HFFc6 (cell line): Measurements from ENCODE around the gene MYO10. TPM values are rescaled to one million over a fixed set of nuclear protein-coding genes. Genes with fewer than 3 reads are reported as not detected.
"Not testable (repeated sequence)": the region's sequence is repeated elsewhere in the genome, so short reads cannot be mapped to it uniquely, and the experiment has no call there.

Experiments
- DNase-seq: peaks from one replicate; pipeline ENCODE4 v3.0.0-alpha.2; 2018
- H3K27ac Mint-ChIP-seq: 2 replicates; pipeline ENCODE4 v1.8.0; 2020; ENCODE audit warnings: mild to moderate bottlenecking, mixed read lengths
- H3K27me3 Mint-ChIP-seq: 2 replicates; pipeline ENCODE4 v1.8.0; 2021; ENCODE audit warnings: mild to moderate bottlenecking, moderate library complexity, mixed read lengths; ENCODE audit not compliant: insufficient read depth
- H3K36me3 Mint-ChIP-seq: 2 replicates; pipeline ENCODE4 v1.8.0; 2021; ENCODE audit warnings: low read depth, mixed read lengths
- H3K4me1 Mint-ChIP-seq: 2 replicates; pipeline ENCODE4 v1.8.0; 2020; ENCODE audit warnings: low read depth, mixed read lengths
- H3K4me3 Mint-ChIP-seq: 2 replicates; pipeline ENCODE4 v1.8.0; 2020; ENCODE audit warnings: mild to moderate bottlenecking, moderate library complexity, mixed read lengths
- H3K9me3 Mint-ChIP-seq: 2 replicates; pipeline ENCODE4 v1.8.0; 2020; ENCODE audit warnings: mild to moderate bottlenecking, mixed read lengths
- CTCF ChIP-seq: fragments of 200-600 bp; sonication (generic); IDR thresholded peaks from 2 replicates; pipeline ENCODE4 v1.5.0; 2021; ENCODE audit warnings: antibody characterized with exemption, mild to moderate bottlenecking
- total RNA-seq, 6 experiments: library from RNA; stranded (reverse); fragmentation: NEBNext Ultra II Directional; extraction: Animal tissue kit (Norgen Biotek cat#: 25700); gene quantifications; 2 replicates in 1 of 6; 3 replicates in 5 of 6; pipeline ENCODE4 v1.2.3, GENCODE V29; 2021

Gene MYO10
- total RNA-seq, 6 experiments from 2014 or later: 99.4 to 142 (median 129) TPM

DNA sequence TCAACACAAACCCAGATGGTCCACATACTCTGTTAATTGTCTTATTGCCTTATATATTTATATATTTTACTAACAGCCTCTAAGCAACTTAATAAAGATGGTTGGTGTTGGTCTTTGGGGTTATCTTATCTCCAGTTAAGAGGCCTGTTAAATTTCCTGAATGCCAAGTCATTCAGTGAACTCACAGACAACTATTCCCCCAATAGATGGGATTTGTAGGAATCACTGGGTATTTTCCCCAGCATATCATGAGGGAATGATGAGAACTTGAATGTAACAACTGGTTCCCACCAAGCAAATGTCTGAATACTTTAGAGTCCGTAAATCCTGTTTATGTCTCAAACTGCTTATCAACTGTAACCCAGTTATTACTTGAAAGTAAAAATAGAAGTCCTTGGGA lies 276.6 kb downstream of the MYO10 start:
- Mint-ChIP-seq H3K27ac (0 out of 2 replicates have a peak overlapping the region, but pooled peaks have one; percentile 13), H3K27me3 (peaks cover 37% of the 10 kb centered on the region), H3K4me1 (no peaks in the 10 kb centered on the region), H3K36me3 (no peaks in the 10 kb centered on the region; the same call in 1 of the 2 replicates), H3K9me3 (peaks cover 9% of the 10 kb centered on the region; the same call in 1 of the 2 replicates), H3K4me3 (no peak overlapping the region)
- no peak for DNase-seq
- no peak for TF ChIP-seq CTCF

GRCh38 chr5:16656561-16657191 lies 279.4 kb downstream of the MYO10 start:
- peaks cover 9% of the 10 kb centered on the region; the same call in 1 of the 2 replicates for H3K9me3 Mint-ChIP-seq
- H3K36me3 Mint-ChIP-seq: no peaks in the 10 kb centered on the region
- no peak overlapping the region for H3K27ac Mint-ChIP-seq
- peaks cover 29% of the 10 kb centered on the region for H3K27me3 Mint-ChIP-seq
- no peak for TF ChIP-seq CTCF
- DNase-seq: no peak
- no peak overlapping the region for H3K4me3 Mint-ChIP-seq
- H3K4me1 Mint-ChIP-seq: no peaks in the 10 kb centered on the region

- no peaks in the 10 kb centered on the region for H3K36me3 Mint-ChIP-seq
- peaks cover 9% of the 10 kb centered on the region; the same call in 1 of the 2 replicates for H3K9me3 Mint-ChIP-seq
- no peaks in the 10 kb centered on the region for H3K4me1 Mint-ChIP-seq
Observed at GRCh38 chr5:16654647-16655334, 281.3 kb downstream of the MYO10 start.

GRCh38 chr5:16648739-16649138 lies 287.3 kb downstream of the MYO10 start:
- DNase-seq, H3K9me3 Mint-ChIP-seq, H3K27ac Mint-ChIP-seq, H3K4me3 Mint-ChIP-seq, H3K4me1 Mint-ChIP-seq, H3K36me3 Mint-ChIP-seq: not testable (repeated sequence)
- peaks cover 18% of the 10 kb centered on the region for H3K27me3 Mint-ChIP-seq

More at GRCh38 chr5:16654647-16655334, 281.3 kb downstream of the MYO10 start:
- no peak for TF ChIP-seq CTCF
- H3K27ac Mint-ChIP-seq: no peak overlapping the region
- DNase-seq: peak; percentile 26
- H3K4me3 Mint-ChIP-seq: no peak overlapping the region
- H3K27me3 Mint-ChIP-seq: peaks cover 20% of the 10 kb centered on the region

GRCh38 chr5:16644301-16644889 lies 291.7 kb downstream of the MYO10 start:
- Mint-ChIP-seq H3K27ac (no peak overlapping the region), H3K4me1 (no peaks in the 10 kb centered on the region), H3K9me3 (no peaks in the 10 kb centered on the region), H3K36me3 (no peaks in the 10 kb centered on the region), H3K4me3 (no peak overlapping the region), H3K27me3 (peaks cover 43% of the 10 kb centered on the region)
- no peak for DNase-seq
- TF ChIP-seq CTCF: no peak

DNA sequence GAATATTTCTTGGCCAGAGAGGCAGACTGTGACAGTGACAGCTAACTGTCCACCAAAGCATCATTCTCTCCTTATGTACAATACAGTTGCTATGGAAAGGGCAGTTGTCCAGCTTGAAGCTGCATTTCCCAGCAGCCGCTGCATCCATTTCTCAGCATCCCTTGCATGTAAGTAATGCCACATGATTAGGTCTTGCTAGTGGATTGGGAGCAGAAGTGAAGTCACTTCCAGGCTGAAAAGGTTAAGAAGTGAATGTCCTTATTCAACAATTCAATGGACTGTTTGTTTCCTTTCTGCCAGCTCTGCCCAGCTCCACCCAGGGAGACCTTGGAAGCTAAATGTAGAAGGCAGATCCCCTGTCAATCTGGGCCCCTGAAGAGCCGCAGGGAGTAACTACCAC lies 293.2 kb downstream of the MYO10 start:
- Mint-ChIP-seq H3K36me3 (no peaks in the 10 kb centered on the region), H3K27ac (no peak overlapping the region), H3K4me3 (no peak overlapping the region), H3K27me3 (peaks cover 36% of the 10 kb centered on the region), H3K9me3 (no peaks in the 10 kb centered on the region), H3K4me1 (no peaks in the 10 kb centered on the region)
- no peak for DNase-seq
- no peak for TF ChIP-seq CTCF
